ENCODE results near the gene TUBA1C. TPM values are rescaled to one million over a fixed set of nuclear protein-coding genes. Genes with fewer than 3 reads are reported as not detected.

TUBA1C gene
- total and polyA plus RNA-seq, 10 of the 15 experiments (the other 5 are each of a cell fraction or from before 2014, with no cell fraction given), result 285 to 1,003 (median 441) TPM

DNA sequence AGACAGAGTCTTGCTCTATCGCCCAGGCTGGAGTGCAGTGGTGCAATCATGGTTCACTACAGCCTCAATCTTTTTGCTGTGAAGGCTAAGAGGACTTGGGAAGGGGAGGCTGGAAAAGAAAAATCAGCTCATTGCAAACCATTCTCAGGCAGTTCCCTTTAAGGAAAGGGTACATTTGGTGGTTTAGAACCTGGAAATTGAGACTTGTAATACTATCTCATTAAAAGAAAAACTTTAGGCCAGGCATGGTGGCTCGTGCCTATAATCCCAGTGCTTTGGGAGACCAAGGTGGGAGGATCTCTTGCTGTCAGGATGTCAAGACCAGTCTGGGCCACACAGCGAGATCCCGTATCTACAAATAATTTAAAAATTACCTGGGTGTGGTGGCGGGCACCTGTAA, 21.3 kb upstream of the TUBA1C start (continued):
- TF ChIP-seq ZBTB33 (IDR thresholded peaks at IDR 0.05) (no peak), CREM (IDR thresholded peaks at IDR 0.05; ENCODE audit: low read depth) (no peak), SMAD5 (IDR thresholded peaks at IDR 0.05; ENCODE audit: low read depth) (no peak)

DNA sequence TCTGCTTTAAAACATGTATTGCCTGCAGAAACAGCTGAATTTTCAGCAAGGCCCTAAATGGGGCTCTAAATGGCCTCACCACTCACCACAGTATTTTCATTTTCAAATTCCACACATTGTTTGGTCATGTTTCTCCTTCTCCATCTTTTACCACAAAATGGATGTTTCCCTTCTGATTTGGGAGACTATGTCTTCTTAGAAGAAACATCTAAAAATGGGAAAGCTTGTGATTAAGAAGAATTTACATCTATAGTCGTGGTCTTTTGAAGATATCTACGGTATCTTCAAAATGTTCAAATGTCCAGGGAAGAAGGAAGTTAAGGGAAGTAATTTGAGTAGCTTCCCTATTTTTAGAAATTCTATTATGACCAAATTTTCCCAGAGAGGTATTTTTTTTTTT, 20.7 kb upstream of the TUBA1C start:
- POLR2A ChIA-PET, result interaction anchor here (0.7 to 1.2 kb wide), 4 partner anchors 9 to 104 kb away, joined by 3 to 4 read pairs (median 4); no protein-coding TSS in a partner anchor

More for the DNA sequence above, 20.7 kb upstream of the TUBA1C start:
- ChIA-PET CTCF (interaction anchor here (0.6 to 2.7 kb wide), 10 partner anchors 9 to 164 kb away, joined by 3 to 16 read pairs (median 4); partner anchors contain the start of gene TUBA1A), RAD21 (ENCODE audit: unreplicated experiment) (no interaction called here), SMC1A (ENCODE audit: uncharacterized antibody, unreplicated experiment) (interaction anchor here (0.7 to 1.8 kb wide), 5 partner anchors 11 to 217 kb away, joined by 3 to 4 read pairs (median 3); no protein-coding TSS in a partner anchor)
- Histone ChIP-seq H3K9ac (ENCODE audit: control insufficient read depth, insufficient read depth, low read length) (no peak overlapping the region), H3K27ac (ENCODE audit: control insufficient read depth, insufficient read depth) (no peak overlapping the region), H2AFZ (ENCODE audit: control insufficient read depth, low read depth, low read length) (no peak overlapping the region), H3K79me2 (ENCODE audit: control insufficient read depth, insufficient read depth, low read length) (no peaks in the 10 kb centered on the region), H3K4me2 (ENCODE audit: control insufficient read depth, insufficient read depth) (no peak overlapping the region), H3K4me3 (no peak overlapping the region), H4K20me1 (ENCODE audit: control insufficient read depth, insufficient read depth) (no peaks in the 10 kb centered on the region), H3K4me1 (ENCODE audit: control insufficient read depth, insufficient read depth, low read length) (no peaks in the 10 kb centered on the region), H3K36me3 (ENCODE audit: control insufficient read depth in 2 of 2, insufficient read depth in 2 of 2, low read length in 1 of 2) (no peaks in the 10 kb centered on the region), H3K27me3 (replicated peaks in 1 of 2; ENCODE audit: control insufficient read depth in 2 of 2, insufficient read depth in 2 of 2, low read length in 1 of 2) (no peaks in the 10 kb centered on the region), H3K9me3 (replicated peaks; ENCODE audit: control insufficient read depth, insufficient read depth, low read length) (no peaks in the 10 kb centered on the region)
- DNase-seq (ENCODE audit: low read depth, low spot score), result no peak
- intact Hi-C loops (cut with micrococcal nuclease; ENCODE audit: unreplicated experiment), result no loop called here
- in situ Hi-C loops (cut with MboI), result no loop called here
- WGBS (ENCODE audit: insufficient coverage, insufficient replicate concordance, low lambda C conversion rate, missing lambda C conversion rate), result 93% methylated on average over 2 of the region's 2 CpGs
- no peak for ATAC-seq
- TF ChIP-seq BRCA1 (IDR thresholded peaks at IDR 0.05; ENCODE audit: low read depth, low read length), result no peak
- no peak for TF ChIP-seq TCF3 (IDR thresholded peaks at IDR 0.05; ENCODE audit: borderline replicate concordance, insufficient read depth, low read depth, low read length)
- no peak for TF ChIP-seq CUX1 (IDR thresholded peaks at IDR 0.05; ENCODE audit: insufficient replicate concordance, low read depth, low read length)
- peak; percentile 36; the same call in 1 of the 2 replicates for TF ChIP-seq MEF2A (IDR thresholded peaks at IDR 0.05; ENCODE audit: insufficient read depth, low read depth, low read length)
- no peak for TF ChIP-seq USF2 (IDR thresholded peaks at IDR 0.05; ENCODE audit: borderline replicate concordance, low read depth, low read length)
- TF ChIP-seq MTA3 (IDR thresholded peaks at IDR 0.05; ENCODE audit: borderline replicate concordance, low read length), result no peak
- no peak for TF ChIP-seq MEF2B (IDR thresholded peaks at IDR 0.05; ENCODE audit: partially characterized antibody, poor library complexity, severe bottlenecking)
- TF ChIP-seq ZBED1 (IDR thresholded peaks at IDR 0.05; ENCODE audit: borderline replicate concordance), result no peak
- peak; percentile 57; the same call in 1 of the 2 replicates for TF ChIP-seq NFIC (IDR thresholded peaks at IDR 0.05; ENCODE audit: low read depth, low read length)
- TF ChIP-seq RUNX3 (IDR thresholded peaks at IDR 0.05; ENCODE audit: low read length), result peak; percentile 37; the same call in 1 of the 2 replicates
- no TSS peak for BruUV-seq (replicated peaks)
- FAIRE-seq, result no peak

All from GM12878 (cell line).